Naive thymus-derived CD4-positive, alpha-beta T cell (primary cell): Measurements from ENCODE around the gene ITPR2. TPM values are rescaled to one million over a fixed set of nuclear protein-coding genes. Genes with fewer than 3 reads are reported as not detected.

Experiments used
- ATAC-seq: fragments of 150-1000 bp; cut with Tn5 transposase; 2 replicates; pipeline ENCODE4 v1.10.0; 2021; ENCODE audit warnings: mild to moderate bottlenecking, moderate library complexity
- CTCF ChIA-PET: fragments of 350-600 bp; sonication (Branson Sonifier 250); formaldehyde crosslinking; loops from one replicate; lab custom pipeline; 2021; ENCODE audit warnings: antibody characterized with exemption; lab: Charles Lee
- POLR2A ChIA-PET: fragments of 350-600 bp; sonication (Branson Sonifier 250); formaldehyde crosslinking; loops from one replicate; lab custom pipeline; 2021; ENCODE audit warnings: antibody characterized with exemption, inconsistent platforms; lab: Charles Lee
- DNase-seq, 9 donors: peaks; one replicate each; pipeline versions ENCODE4 v3.0.0 to v3.0.0-alpha.2; 2020 to 2022; ENCODE audit warnings: mixed read lengths in 1 of 9
- H3K27ac ChIP-seq: one replicate; pipeline ENCODE4 v1.7.0; 2013; ENCODE audit warnings: mild to moderate bottlenecking, low read depth, low read length, moderate library complexity
- H3K27me3 ChIP-seq, 2 donors: one replicate each; pipeline ENCODE4 v1.7.0; 2013; ENCODE audit warnings: low read length in 2 of 2, mild to moderate bottlenecking in 2 of 2, moderate library complexity in 2 of 2; ENCODE audit not compliant: control insufficient read depth in 2 of 2, insufficient read depth in 2 of 2
- H3K36me3 ChIP-seq, 3 experiments: 1 replicate in 2 of 3; 2 replicates in 1 of 3; pipeline ENCODE4 v1.7.0; 2013; ENCODE audit warnings: low read length in 3 of 3, mild to moderate bottlenecking in 3 of 3, moderate library complexity in 1 of 3; ENCODE audit not compliant: insufficient read depth in 3 of 3, control insufficient read depth in 2 of 3
- H3K4me1 ChIP-seq, 2 donors: one replicate each; pipeline ENCODE4 v1.7.0; 2013; ENCODE audit warnings: low read length in 2 of 2, mild to moderate bottlenecking in 2 of 2, moderate library complexity in 1 of 2; ENCODE audit not compliant: control insufficient read depth in 2 of 2, insufficient read depth in 2 of 2
- H3K4me3 ChIP-seq: 2 replicates; pipeline ENCODE4 v1.7.0; 2013; ENCODE audit warnings: mild to moderate bottlenecking, low read length
- H3K9me3 ChIP-seq, 3 experiments: 1 replicate in 2 of 3; 2 replicates in 1 of 3; pipeline ENCODE4 v1.7.0; 2013; ENCODE audit warnings: low read length in 3 of 3; ENCODE audit not compliant: control insufficient read depth in 2 of 3
- H3K27ac Mint-ChIP-seq, 9 donors: one replicate each; pipeline ENCODE4 v1.8.0; 2020 to 2022; ENCODE audit warnings: mixed read lengths in 9 of 9, mild to moderate bottlenecking in 8 of 9, moderate library complexity in 5 of 9, inconsistent platforms in 2 of 9
- H3K27me3 Mint-ChIP-seq, 5 donors: one replicate each; pipeline ENCODE4 v1.8.0; 2021 to 2022; ENCODE audit warnings: mixed read lengths in 5 of 5, mild to moderate bottlenecking in 1 of 5
- H3K36me3 Mint-ChIP-seq, 5 donors: one replicate each; pipeline ENCODE4 v1.8.0; 2020 to 2022; ENCODE audit warnings: mixed read lengths in 5 of 5, mild to moderate bottlenecking in 3 of 5, inconsistent platforms in 1 of 5
- H3K4me1 Mint-ChIP-seq, 7 donors: one replicate each; pipeline ENCODE4 v1.8.0; 2020 to 2022; ENCODE audit warnings: mixed read lengths in 7 of 7, mild to moderate bottlenecking in 3 of 7, inconsistent platforms in 1 of 7
- H3K4me3 Mint-ChIP-seq, 10 donors: one replicate each; pipeline ENCODE4 v1.8.0; 2020 to 2022; ENCODE audit warnings: mild to moderate bottlenecking in 10 of 10, mixed read lengths in 10 of 10, moderate library complexity in 6 of 10, inconsistent platforms in 2 of 10
- H3K9me3 Mint-ChIP-seq, 11 donors: one replicate each; pipeline ENCODE4 v1.8.0; 2020 to 2022; ENCODE audit warnings: mixed read lengths in 11 of 11, mild to moderate bottlenecking in 4 of 11, inconsistent platforms in 1 of 11, moderate library complexity in 1 of 11
- intact Hi-C, 2 donors: fragments of 100-400 bp; cut with micrococcal nuclease; formaldehyde crosslinking; loops; one replicate each; pipeline ENCODE4 v1.15.1; 2023
- polyA plus RNA-seq, 2 donors: library from polyadenylated mRNA; unstranded; fragments of 300-500 nt; fragmentation: Illumina TruSeq; gene quantifications; one replicate each; pipeline ENCODE4 v1.2.3, GENCODE V29; 2021
- total RNA-seq, 6 experiments: library from RNA in 5 of 6; stranded (reverse) in 5 of 6; gene quantifications; 1 replicate in 5 of 6; 2 replicates in 1 of 6; pipeline ENCODE4 v1.2.3 and lab custom pipeline; 2021 to 2026

The ITPR2 gene
- total and polyA plus RNA-seq, 7 experiments from 2014 or later = 11.3 to 71.5 (median 51.4) TPM

GRCh38 chr12:26290565-26290964 lies 542.4 kb downstream of the ITPR2 start:
- intact Hi-C loops = no loop called here
- Histone ChIP-seq H3K27ac (no peak overlapping the region), H3K4me1 (no peaks in the 10 kb centered on the region), H3K4me3 (no peak overlapping the region), H3K27me3 (no peaks in the 10 kb centered on the region), H3K9me3 (no peaks in the 10 kb centered on the region), H3K36me3 (no peaks in the 10 kb centered on the region)
- peaks cover 0 to 1% (median 0%) of the 10 kb centered on the region in 11 donors for H3K9me3 Mint-ChIP-seq
- POLR2A ChIA-PET = no interaction called here
- H3K27ac Mint-ChIP-seq = no peak overlapping the region
- no peak for DNase-seq
- H3K27me3 Mint-ChIP-seq = peaks cover 0 to 6% (median 2%) of the 10 kb centered on the region in 5 donors
- H3K36me3 Mint-ChIP-seq = no peaks in the 10 kb centered on the region
- CTCF ChIA-PET = interaction anchor here (0.7 kb wide), 1 partner anchor 1332 kb away, joined by 3 read pairs; no protein-coding TSS in a partner anchor
- H3K4me1 Mint-ChIP-seq = peaks cover 0 to 2% (median 0%) of the 10 kb centered on the region in 7 donors
- no peak for ATAC-seq
- H3K4me3 Mint-ChIP-seq = no peak overlapping the region

GRCh38 chr12:26287671-26288381 lies 545.2 kb downstream of the ITPR2 start:
- no peak overlapping the region for H3K4me3 ChIP-seq
- no peak overlapping the region for H3K27ac ChIP-seq
- Mint-ChIP-seq H3K9me3 (peaks cover 0 to 1% (median 0%) of the 10 kb centered on the region in 11 donors), H3K27ac (no peak overlapping the region), H3K36me3 (no peaks in the 10 kb centered on the region), H3K4me1 (peaks cover 0 to 7% (median 0%) of the 10 kb centered on the region in 7 donors), H3K4me3 (no peak overlapping the region), H3K27me3 (peaks cover 0 to 9% (median 2%) of the 10 kb centered on the region in 5 donors)
- no peaks in the 10 kb centered on the region for H3K9me3 ChIP-seq
- no peak for DNase-seq
- no peaks in the 10 kb centered on the region for H3K4me1 ChIP-seq
- CTCF ChIA-PET = no interaction called here
- no peaks in the 10 kb centered on the region for H3K27me3 ChIP-seq
- ATAC-seq = no peak
- intact Hi-C loops = no loop called here
- POLR2A ChIA-PET = interaction anchor here (0.7 kb wide), 2 partner anchors 24 to 618 kb away, joined by 3 to 4 read pairs; no protein-coding TSS in a partner anchor
- H3K36me3 ChIP-seq = no peaks in the 10 kb centered on the region

Other genes starting within 250 kb of the ITPR2 start
- 10 to 100 TPM; 13.2 to 46.7 (median 19.0) TPM for gene INTS13, start 104.8 kb upstream of the ITPR2 start, total RNA-seq
- 10 to 100 TPM; 18.5 to 25.8 TPM for gene INTS13, start 104.8 kb upstream of the ITPR2 start, polyA plus RNA-seq
- 10 to 100 TPM; 35.6 to 84.0 (median 79.0) TPM for gene FGFR1OP2, start 105.3 kb upstream of the ITPR2 start, total RNA-seq
- gene FGFR1OP2, start 105.3 kb upstream of the ITPR2 start, polyA plus RNA-seq = 10 to 100 TPM; 80.7 to 90.3 TPM
- 10 to 100 TPM; 24.4 to 57.3 (median 28.5) TPM for gene TM7SF3, start 181.2 kb upstream of the ITPR2 start, total RNA-seq
- gene TM7SF3, start 181.2 kb upstream of the ITPR2 start, polyA plus RNA-seq = 10 to 100 TPM; 56.3 to 61.7 TPM
- 10 to 100 TPM; 42.4 to 93.5 (median 72.9) TPM for gene MED21, start 189.4 kb upstream of the ITPR2 start, total RNA-seq
- 10 to 100 TPM; 12.0 to 16.4 TPM for gene MED21, start 189.4 kb upstream of the ITPR2 start, polyA plus RNA-seq
- not detected for gene C12orf71, start 249.4 kb upstream of the ITPR2 start, total RNA-seq
- gene C12orf71, start 249.4 kb upstream of the ITPR2 start, polyA plus RNA-seq = not detected